Measurements from ENCODE around the gene NRDC. TPM values are rescaled to one million over a fixed set of nuclear protein-coding genes. Genes with fewer than 3 reads are reported as not detected.

Gene NRDC, protein sequence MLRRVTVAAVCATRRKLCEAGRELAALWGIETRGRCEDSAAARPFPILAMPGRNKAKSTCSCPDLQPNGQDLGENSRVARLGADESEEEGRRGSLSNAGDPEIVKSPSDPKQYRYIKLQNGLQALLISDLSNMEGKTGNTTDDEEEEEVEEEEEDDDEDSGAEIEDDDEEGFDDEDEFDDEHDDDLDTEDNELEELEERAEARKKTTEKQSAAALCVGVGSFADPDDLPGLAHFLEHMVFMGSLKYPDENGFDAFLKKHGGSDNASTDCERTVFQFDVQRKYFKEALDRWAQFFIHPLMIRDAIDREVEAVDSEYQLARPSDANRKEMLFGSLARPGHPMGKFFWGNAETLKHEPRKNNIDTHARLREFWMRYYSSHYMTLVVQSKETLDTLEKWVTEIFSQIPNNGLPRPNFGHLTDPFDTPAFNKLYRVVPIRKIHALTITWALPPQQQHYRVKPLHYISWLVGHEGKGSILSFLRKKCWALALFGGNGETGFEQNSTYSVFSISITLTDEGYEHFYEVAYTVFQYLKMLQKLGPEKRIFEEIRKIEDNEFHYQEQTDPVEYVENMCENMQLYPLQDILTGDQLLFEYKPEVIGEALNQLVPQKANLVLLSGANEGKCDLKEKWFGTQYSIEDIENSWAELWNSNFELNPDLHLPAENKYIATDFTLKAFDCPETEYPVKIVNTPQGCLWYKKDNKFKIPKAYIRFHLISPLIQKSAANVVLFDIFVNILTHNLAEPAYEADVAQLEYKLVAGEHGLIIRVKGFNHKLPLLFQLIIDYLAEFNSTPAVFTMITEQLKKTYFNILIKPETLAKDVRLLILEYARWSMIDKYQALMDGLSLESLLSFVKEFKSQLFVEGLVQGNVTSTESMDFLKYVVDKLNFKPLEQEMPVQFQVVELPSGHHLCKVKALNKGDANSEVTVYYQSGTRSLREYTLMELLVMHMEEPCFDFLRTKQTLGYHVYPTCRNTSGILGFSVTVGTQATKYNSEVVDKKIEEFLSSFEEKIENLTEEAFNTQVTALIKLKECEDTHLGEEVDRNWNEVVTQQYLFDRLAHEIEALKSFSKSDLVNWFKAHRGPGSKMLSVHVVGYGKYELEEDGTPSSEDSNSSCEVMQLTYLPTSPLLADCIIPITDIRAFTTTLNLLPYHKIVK
- polyA plus RNA-seq (2011; rRNA removed) = 69.2 and 129 TPM in 2 replicates
- 99.1 and 99.3 TPM in 2 replicates for polyA minus RNA-seq (2011; rRNA and poly(A)+ RNA removed)

DNA sequence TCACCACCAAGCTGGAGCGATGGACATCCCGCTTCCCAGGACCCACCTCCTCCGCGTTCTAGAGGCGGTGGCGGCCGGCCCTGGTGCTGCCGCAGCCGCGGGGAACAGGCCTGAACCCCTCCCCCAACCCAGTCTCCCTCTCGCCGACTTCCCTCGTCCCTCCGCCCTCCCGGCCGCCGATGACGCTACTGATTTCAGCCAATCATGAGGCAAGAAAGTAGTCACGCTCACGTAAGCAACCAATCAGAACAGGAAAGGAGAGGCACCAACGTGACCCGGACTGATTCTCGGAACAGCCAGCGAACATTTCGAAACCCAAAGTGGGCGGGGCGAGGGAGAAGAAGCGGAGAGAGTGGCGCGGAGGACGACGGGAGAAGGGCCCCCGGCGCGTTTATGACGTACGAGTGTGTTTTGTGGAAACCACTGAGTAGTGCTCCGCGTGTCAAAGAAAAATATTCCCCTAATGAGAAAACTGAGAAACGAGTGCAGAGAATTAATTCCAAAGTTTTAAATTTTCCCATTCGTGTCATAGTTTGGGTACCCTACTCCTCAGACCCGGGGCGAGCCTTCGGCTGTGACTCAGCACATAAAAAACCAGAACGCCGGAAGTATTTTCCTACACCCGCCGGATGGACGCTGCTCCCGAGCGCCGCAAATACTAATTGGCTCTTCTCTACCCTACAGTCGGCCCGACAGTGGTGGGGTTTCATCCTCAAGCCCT is at the start of gene NRDC:
TSS of gene NRDC (minus strand) at position 112 of the 721 bp plus-strand sequence. CDS start 112 bp downstream, outside the sequence.
- ChIA-PET CTCF (interaction anchor here (0.7 to 1.4 kb wide), 4 partner anchors 9 to 119 kb away, joined by 3 to 10 read pairs (median 3); no protein-coding TSS in a partner anchor), POLR2A (interaction anchor here (0.5 kb wide), 1 partner anchor 1037 kb away, joined by 3 read pairs; no protein-coding TSS in a partner anchor)
- peak; percentile 99 for DNase-seq (ENCODE audit: low read depth)
- no peaks in the 10 kb centered on the region for H3K27me3 ChIP-seq (ENCODE audit: control insufficient read depth, insufficient read depth, low read length)
- TF ChIP-seq, protein P1, sequence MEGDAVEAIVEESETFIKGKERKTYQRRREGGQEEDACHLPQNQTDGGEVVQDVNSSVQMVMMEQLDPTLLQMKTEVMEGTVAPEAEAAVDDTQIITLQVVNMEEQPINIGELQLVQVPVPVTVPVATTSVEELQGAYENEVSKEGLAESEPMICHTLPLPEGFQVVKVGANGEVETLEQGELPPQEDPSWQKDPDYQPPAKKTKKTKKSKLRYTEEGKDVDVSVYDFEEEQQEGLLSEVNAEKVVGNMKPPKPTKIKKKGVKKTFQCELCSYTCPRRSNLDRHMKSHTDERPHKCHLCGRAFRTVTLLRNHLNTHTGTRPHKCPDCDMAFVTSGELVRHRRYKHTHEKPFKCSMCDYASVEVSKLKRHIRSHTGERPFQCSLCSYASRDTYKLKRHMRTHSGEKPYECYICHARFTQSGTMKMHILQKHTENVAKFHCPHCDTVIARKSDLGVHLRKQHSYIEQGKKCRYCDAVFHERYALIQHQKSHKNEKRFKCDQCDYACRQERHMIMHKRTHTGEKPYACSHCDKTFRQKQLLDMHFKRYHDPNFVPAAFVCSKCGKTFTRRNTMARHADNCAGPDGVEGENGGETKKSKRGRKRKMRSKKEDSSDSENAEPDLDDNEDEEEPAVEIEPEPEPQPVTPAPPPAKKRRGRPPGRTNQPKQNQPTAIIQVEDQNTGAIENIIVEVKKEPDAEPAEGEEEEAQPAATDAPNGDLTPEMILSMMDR (IDR thresholded peaks at IDR 0.05; ENCODE audit: insufficient read depth, low read depth, low read length) = no peak
- peak within 1 kb of the TSS; percentile 99 for H3K4me3 ChIP-seq (ENCODE audit: low read depth, low read length)
- no peaks in the 10 kb centered on the region; the same call in 1 of the 2 replicates for H3K36me3 ChIP-seq (ENCODE audit: control insufficient read depth, insufficient read depth, low read length)

DNA sequence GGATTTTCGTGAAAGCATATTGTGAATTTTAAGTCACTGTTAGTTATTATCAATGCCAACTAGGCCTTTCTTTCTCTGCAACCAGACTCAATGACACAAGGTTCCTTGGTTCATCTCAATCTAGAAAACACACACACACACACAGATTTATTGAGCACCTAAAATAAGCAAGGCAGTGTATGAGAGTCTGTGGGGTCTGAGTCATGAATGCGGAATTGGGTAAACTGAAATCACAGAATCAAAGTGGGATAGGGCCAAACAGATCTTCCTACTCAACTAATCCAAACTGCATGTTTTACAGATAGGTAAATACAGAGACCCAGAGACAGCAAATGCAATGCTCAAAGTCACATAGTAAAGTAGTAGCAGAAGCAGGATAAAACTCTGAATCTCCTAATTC is 48.5 kb upstream of the NRDC start:
- DNase-seq (ENCODE audit: low read depth) = no peak
- ChIA-PET CTCF (interaction anchor here (0.7 to 6.7 kb wide), 9 partner anchors 8 to 72 kb away, joined by 3 to 82 read pairs (median 5); no protein-coding TSS in a partner anchor), POLR2A (no interaction called here)
- 0 out of 2 replicates have a peak, but pooled peaks cover 2% of the 10 kb centered on the region for H3K36me3 ChIP-seq (ENCODE audit: control insufficient read depth, insufficient read depth, low read length)
- TF ChIP-seq, protein P1 (IDR thresholded peaks at IDR 0.05; ENCODE audit: insufficient read depth, low read depth, low read length) = no peak
- no peaks in the 10 kb centered on the region for H3K27me3 ChIP-seq (ENCODE audit: control insufficient read depth, insufficient read depth, low read length)
- no peak overlapping the region for H3K4me3 ChIP-seq (ENCODE audit: low read depth, low read length)

DNA sequence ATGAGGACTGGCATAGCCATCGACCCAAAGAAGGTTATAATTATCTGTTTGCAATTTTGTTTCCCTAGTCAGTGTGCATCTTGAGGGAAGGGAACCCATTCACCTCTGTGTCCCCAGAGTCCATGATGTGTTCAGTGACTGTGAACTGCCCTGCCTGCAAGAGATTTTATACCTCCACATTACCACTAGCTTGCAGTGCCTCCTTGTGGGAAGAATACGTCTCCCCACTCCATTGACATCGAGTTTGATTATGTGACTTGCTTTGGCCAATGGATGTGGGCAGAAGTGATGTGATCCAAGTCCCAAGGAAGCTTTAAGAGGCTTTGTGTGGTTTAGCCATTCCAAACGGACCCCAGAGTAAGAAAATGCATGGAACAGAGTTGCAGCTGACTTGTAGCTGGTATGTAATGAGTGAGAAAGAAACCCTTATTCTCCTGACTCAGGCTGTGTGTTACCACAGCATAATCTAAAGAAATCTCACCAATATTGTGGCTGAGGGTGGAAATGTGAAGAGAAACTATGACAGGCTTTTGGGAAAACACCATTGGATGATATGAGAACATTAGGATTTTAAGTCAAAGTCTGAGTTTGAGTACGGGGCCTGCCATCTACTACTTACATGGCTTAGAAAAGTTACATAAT is 47.8 kb upstream of the NRDC start:
- 0 out of 2 replicates have a peak, but pooled peaks cover 2% of the 10 kb centered on the region for H3K36me3 ChIP-seq (ENCODE audit: control insufficient read depth, insufficient read depth, low read length)
- TF ChIP-seq, protein P1 (IDR thresholded peaks at IDR 0.05; ENCODE audit: insufficient read depth, low read depth, low read length) = peak; percentile 48
- no peak for DNase-seq (ENCODE audit: low read depth)
- POLR2A ChIA-PET = interaction anchor here (0.6 to 1.0 kb wide), 3 partner anchors 28 to 943 kb away, joined by 3 to 10 read pairs (median 4); no protein-coding TSS in a partner anchor
- CTCF ChIA-PET = interaction anchor here (0.7 to 6.7 kb wide), 14 partner anchors 10 to 79 kb away, joined by 3 to 82 read pairs (median 4); no protein-coding TSS in a partner anchor
- no peak overlapping the region for H3K4me3 ChIP-seq (ENCODE audit: low read depth, low read length)
- no peaks in the 10 kb centered on the region for H3K27me3 ChIP-seq (ENCODE audit: control insufficient read depth, insufficient read depth, low read length)

DNA sequence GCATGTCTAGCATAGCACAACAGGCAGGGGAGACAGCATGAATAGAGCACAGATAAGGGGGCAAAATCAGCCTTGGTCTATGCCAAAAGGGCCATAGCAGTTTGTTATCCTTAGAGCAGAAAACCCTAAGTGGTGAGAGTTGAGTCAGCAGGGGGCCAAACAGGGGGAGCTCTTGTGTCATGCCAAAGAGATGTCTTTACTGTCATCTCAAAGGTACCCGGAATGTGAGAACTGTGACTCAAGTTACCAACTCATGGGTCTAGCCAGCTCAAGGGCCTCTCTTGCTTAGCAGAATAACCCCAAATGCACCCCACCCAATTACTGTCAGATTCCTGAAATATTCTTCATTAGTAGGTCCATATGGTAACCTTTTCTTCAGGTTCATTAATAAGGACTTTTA is 45.9 kb upstream of the NRDC start:
- CTCF ChIA-PET = interaction anchor here (0.6 to 6.7 kb wide), 8 partner anchors 9 to 658 kb away, joined by 3 to 82 read pairs (median 4); no protein-coding TSS in a partner anchor
- POLR2A ChIA-PET = interaction anchor here (1.6 kb wide), 1 partner anchor 26 kb away, joined by 10 read pairs; no protein-coding TSS in a partner anchor
- no peaks in the 10 kb centered on the region for H3K27me3 ChIP-seq (ENCODE audit: control insufficient read depth, insufficient read depth, low read length)
- DNase-seq (ENCODE audit: low read depth) = peak; percentile 56
- 0 out of 2 replicates have a peak, but pooled peaks cover 2% of the 10 kb centered on the region for H3K36me3 ChIP-seq (ENCODE audit: control insufficient read depth, insufficient read depth, low read length)
- TF ChIP-seq, protein P1 (IDR thresholded peaks at IDR 0.05; ENCODE audit: insufficient read depth, low read depth, low read length) = no peak
- no peak overlapping the region for H3K4me3 ChIP-seq (ENCODE audit: low read depth, low read length)
